ENCODE results near the gene RASGRF2.

The RASGRF2 gene

GRCh38 chr5:81181576-81182316 is 221.6 kb downstream of the RASGRF2 start:
- DNase-seq, result no peak

- no peak for DNase-seq
Measured at GRCh38 chr5:81182396-81183390, 222.5 kb downstream of the RASGRF2 start.

DNA sequence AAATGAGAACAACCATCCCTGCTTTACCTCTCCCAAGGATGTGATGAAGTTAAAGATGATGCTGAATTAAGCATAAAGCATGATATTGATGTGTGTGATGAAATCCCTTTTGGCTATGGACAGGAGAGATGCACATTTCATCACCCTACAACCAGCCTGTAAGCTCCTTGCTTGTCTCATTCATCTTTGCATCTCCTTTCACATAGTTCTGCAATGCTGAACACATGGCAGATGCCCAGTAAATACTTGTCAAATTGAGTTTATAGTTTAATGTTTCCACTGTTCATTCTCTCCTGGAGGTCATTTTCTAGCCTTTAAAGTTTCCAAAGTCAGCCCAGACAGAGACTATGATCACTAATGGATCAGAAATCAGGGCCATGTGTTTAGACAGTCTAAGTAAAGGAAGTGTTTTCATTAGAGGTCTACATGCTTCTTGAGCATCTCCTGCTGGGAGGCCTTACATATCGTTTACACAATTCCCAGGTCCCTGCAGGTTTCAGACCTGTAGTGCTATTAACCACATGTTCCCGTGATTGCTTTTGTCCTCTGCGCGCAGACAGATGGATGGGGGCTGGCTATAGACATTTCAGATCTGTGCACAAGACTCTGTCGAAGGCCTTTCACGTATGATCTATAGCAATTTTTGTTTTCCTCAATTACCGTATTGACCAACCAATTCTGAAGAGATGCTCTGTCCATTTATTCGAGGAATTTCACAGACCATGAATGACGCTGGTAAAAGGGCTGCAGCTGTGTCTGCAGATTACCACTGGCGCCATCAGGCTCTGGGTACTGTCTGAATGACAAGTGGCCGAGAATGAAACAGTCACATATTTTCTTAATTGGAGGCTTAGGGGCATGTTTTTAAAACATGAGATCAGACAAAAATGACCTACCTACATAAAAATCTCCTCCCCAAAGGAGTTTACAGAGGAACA is 223.9 kb downstream of the RASGRF2 start:
- peak; percentile 11 for DNase-seq

- DNase-seq, result no peak
Measured at GRCh38 chr5:81184749-81185110, 224.6 kb downstream of the RASGRF2 start.

GRCh38 chr5:81187885-81188284 is 227.7 kb downstream of the RASGRF2 start:
- DNase-seq, result no peak

GRCh38 chr5:81188962-81189361 is 228.8 kb downstream of the RASGRF2 start:
- no peak for DNase-seq

GRCh38 chr5:81189875-81190498 is 229.8 kb downstream of the RASGRF2 start:
- no peak for DNase-seq

- no peak for DNase-seq
Measured at GRCh38 chr5:81191726-81192372, 231.7 kb downstream of the RASGRF2 start.

DNA sequence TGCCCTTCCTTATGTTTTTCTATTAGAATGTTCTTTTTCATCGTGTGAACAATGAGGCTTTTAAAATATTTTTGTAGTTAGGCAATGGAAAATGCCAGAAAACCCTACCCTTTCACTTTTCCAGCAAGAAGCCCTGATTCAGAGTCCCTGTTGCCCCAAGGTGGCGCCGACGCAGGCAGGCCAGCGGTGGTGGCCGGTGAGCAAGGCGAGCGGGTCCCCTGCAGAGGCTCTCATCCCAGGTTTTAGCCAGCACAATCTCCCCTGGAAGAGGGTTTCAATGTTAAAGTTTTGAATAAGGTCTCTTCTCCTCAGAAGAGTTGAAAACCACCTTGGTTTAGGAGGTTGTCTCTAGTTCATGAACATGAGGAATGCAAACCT is 232.2 kb downstream of the RASGRF2 start:
- no peak for DNase-seq

DNA sequence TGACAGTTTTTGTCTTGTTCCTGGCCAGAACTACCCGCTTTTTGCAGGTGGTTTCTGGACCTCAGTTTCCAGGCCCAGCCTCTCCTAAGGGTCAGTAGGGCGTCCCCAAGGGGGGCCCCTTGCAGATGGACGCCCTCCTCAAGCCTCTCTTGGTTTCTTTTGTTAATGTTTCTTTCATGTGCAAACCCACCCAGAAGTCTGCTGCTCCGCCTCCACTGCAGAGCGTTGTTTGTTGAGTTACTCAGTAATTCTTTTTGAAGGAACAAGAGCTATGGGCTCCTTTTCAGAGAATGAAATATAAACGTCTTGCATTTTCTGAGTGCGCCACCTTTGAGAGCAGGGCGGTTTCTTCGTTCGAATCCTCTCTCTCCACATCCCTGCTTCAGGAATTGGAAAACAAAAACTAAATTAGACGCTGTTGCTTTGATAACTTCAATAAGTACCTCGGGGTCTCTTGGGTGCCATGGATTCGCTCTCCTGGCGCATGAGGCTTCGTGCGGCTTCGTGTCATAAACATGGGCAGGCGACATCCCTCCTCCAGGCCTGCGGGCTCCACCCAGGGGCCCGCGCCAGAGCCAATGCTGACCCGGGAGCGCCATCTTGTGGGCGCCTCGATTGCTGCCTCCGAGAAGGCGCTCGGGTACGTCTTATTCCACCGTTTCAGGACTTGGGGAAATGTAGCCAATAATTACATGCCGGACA is 234.6 kb downstream of the RASGRF2 start:
- DNase-seq, result peak; percentile 50

DNA sequence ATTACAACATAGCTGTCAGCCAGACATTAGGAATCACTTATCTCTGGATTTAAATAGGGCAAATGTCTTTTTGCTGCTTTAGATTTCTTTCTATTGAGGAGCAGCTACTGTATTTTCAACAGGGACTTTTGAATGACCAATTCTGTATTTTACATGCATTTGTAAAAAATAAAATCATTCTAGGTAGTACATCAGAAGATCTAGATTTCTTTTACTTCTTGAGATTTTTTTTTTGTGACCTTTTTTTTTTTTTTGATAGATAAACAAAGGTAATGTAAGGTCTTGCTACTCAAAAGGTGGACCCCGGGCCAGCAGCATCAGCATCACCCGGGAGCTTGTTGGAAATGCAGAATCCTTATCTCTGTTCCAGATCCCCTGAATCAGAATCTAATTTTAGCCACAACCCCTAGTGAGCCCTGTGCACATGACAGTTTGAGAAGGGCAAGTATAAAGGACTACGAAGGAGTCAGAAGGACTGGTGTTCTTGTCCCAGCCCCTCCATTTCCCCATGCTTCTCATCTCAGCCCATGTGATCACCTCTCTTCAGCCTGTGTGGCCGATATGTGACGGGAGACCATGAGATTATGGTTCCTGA is 235.3 kb downstream of the RASGRF2 start:
- no peak for DNase-seq

DNA sequence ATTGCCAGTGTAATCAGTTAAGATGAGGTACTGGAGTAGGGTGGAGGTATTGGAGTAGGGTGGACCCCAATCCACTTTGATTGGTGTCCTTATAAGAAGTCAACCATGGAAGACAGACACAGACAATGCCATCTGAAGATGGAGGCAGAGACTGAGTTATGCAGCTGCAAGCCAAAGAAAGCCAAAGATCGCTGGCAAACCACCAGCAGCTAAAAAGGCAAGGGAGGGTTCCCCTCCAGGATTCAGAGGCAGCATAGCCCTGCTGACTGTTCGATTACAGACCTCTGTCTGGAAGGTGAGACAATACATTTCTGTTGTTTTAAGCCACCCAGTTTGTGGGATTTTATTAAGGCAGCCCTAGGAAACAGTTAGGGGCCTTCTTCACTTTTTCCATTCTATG is 242.5 kb downstream of the RASGRF2 start:
- DNase-seq, result no peak

DNA sequence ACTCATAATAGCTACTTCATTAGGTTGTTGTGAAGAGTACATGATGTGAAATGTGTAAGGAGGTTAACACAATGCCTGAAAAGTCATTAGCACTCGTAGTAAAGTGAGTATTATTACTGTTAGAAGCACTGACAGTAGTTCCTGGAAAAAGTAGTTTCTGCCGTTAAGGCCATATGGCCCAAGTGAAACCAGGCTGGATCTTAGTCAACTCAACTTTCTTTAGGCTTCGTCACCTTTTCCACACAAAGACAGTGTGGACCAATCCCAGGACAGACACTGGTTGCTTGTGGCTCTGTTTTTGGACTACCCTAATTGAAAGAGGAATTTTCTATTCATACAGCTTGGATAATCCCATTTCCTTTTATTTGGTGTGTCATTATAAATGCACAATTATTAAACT is 243.6 kb downstream of the RASGRF2 start:
- no peak for DNase-seq

- DNase-seq, result no peak
Measured at GRCh38 chr5:81204205-81204604, 244.0 kb downstream of the RASGRF2 start.

DNA sequence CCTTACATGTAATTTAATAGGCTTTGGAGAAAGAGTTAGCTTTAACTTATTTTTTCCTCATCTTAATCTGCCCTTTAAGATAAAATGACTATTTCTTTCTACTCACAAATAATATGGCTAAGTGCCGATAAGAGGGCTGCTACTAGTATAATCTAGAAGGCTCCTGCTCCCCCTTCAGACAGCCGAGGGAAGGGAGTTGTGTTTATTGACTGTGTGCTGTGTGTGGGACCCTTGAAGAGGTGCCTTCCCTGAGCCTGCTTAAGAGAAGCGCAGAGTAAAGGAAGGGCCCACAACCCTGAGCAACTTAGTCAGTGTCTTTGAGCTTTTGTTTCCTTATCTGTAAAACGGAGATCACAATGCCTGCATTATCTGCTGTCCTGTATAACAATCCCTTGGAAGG is 244.9 kb downstream of the RASGRF2 start:
- no peak for DNase-seq

DNA sequence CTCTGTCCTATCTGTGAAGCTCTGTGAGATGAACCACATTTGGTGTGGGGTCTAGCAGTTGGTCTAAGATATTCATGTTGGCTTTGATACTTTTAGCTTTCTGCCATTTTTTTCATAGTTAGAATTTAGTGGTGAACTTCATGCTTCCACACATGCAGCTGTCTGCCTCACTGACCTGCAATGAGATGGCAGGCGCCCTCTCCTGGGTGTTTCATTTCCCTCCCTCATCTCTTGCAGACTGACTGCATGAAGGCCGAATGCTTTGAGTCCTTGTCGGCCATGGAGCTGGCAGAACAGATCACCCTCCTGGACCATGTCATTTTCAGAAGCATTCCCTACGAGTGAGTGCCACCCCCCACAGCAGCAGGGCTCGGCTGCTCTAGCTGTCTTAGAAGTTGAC is 246.8 kb downstream of the RASGRF2 start:
- no peak for DNase-seq

- DNase-seq, result no peak
Measured at GRCh38 chr5:81208904-81209303, 248.7 kb downstream of the RASGRF2 start.

GRCh38 chr5:81209386-81209785 is 249.2 kb downstream of the RASGRF2 start:
- DNase-seq, result no peak

DNA sequence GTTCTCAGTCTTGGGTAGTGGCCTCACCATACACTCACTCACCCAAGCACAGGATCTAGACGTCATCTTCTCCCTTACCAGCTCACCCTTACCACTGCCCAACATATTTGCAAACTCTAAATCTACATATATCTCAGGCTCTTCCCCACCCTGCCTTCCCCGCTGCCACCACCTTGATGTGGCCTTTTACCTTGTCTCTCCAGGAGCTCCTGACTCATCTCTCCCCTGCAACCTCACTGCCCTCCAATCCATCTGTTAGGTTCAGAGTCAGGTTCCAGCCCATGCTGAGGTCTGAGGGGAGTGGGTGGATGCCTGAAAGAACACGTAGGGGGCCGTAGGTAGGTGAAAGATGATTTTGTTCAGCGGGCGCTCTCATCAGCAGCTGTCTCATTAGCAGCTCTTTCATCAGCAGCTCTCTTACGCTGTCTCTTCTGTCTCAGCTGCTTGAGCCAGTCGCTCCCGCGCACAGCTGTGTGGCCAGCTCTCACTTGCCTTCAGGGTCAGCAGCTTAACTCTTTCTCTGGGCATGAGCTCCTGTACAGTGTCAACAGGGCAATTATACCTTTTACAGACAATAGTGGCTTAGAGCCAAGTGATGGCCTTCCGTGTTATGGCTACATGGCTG is 249.8 kb downstream of the RASGRF2 start:
- DNase-seq, result peak; percentile 0

GRCh38 chr5:81212211-81212751 is 252.1 kb downstream of the RASGRF2 start:
- DNase-seq, result no peak
